LNCaP clone FGC (cell line): ENCODE results near the gene RRP8.

Experiments
- DNase-seq: peaks from one replicate; pipeline ENCODE4 v3.0.0-alpha.2; 2011; ENCODE audit warnings: low read depth
- H3K4me3 ChIP-seq: 2 replicates; pipeline ENCODE4 v1.5.1; 2011; ENCODE audit warnings: mild to moderate bottlenecking, low read depth, low read length, control low read depth
- CTCF ChIP-seq: IDR thresholded peaks from 2 replicates; pipeline ENCODE4 v1.5.1; 2012; ENCODE audit warnings: mild to moderate bottlenecking; ENCODE audit not compliant: control insufficient read depth, insufficient read depth; ENCODE audit errors: extremely low read depth

RRP8 gene

GRCh38 chr11:6616596-6617250, 13.3 kb upstream of the RRP8 start:
- H3K4me3 ChIP-seq = no peak overlapping the region
- TF ChIP-seq CTCF = no peak
- DNase-seq = no peak

- no peak for TF ChIP-seq CTCF
- H3K4me3 ChIP-seq = no peak overlapping the region
- no peak for DNase-seq
Measured at GRCh38 chr11:6615882-6616585, 12.6 kb upstream of the RRP8 start.

- no peak for DNase-seq
- no peak for TF ChIP-seq CTCF
- H3K4me3 ChIP-seq = no peak overlapping the region
Measured at GRCh38 chr11:6615046-6615445, 11.6 kb upstream of the RRP8 start.

GRCh38 chr11:6614446-6614845, 11.0 kb upstream of the RRP8 start:
- TF ChIP-seq CTCF = no peak
- H3K4me3 ChIP-seq = no peak overlapping the region
- DNase-seq = no peak

GRCh38 chr11:6613496-6613895, 10.1 kb upstream of the RRP8 start:
- no peak for DNase-seq
- no peak for TF ChIP-seq CTCF
- peak overlapping the region; percentile 86 for H3K4me3 ChIP-seq

GRCh38 chr11:6612213-6613041, 9.0 kb upstream of the RRP8 start, which contains the start of gene TAF10:
TAF10 (minus strand) TSS chr11:6612216; CDS start chr11:6612189, 27 bp downstream.
- TF ChIP-seq CTCF = peak; percentile 48
- DNase-seq = peak; percentile 88
- peak within 1 kb of the TSS; percentile 86 for H3K4me3 ChIP-seq
